Activated CD4-positive, alpha-beta T cell treated with anti-CD3 and anti-CD28 coated beads for 36 hours (primary cell): Measurements from ENCODE around the gene TUG1. TPM values are rescaled to one million over a fixed set of nuclear protein-coding genes. Genes with fewer than 3 reads are reported as not detected.

Source experiments
- ATAC-seq: fragments of 200-7000 bp; cut with Tn5 transposase; one replicate; pipeline ENCODE4 v1.10.0; 2021; ENCODE audit warnings: mild to moderate bottlenecking, moderate library complexity
- CTCF ChIA-PET: fragments of 350-600 bp; sonication (Branson Sonifier 250); formaldehyde crosslinking; loops from one replicate; lab custom pipeline; 2021; ENCODE audit warnings: antibody characterized with exemption; lab: Charles Lee
- POLR2A ChIA-PET: fragments of 350-600 bp; sonication (Branson Sonifier 250); formaldehyde crosslinking; loops from one replicate; lab custom pipeline; 2021; ENCODE audit warnings: antibody characterized with exemption, inconsistent platforms; lab: Charles Lee
- DNase-seq: peaks from one replicate; pipeline ENCODE4 v3.0.0-alpha.2; 2020
- H3K27ac Mint-ChIP-seq: one replicate; pipeline ENCODE4 v1.8.0; 2021; ENCODE audit warnings: mixed read lengths
- H3K27me3 Mint-ChIP-seq: one replicate; pipeline ENCODE4 v1.8.0; 2021; ENCODE audit warnings: mixed read lengths
- H3K36me3 Mint-ChIP-seq: one replicate; pipeline ENCODE4 v1.8.0; 2021; ENCODE audit warnings: low read depth, mixed read lengths
- H3K4me1 Mint-ChIP-seq: one replicate; pipeline ENCODE4 v1.8.0; 2021; ENCODE audit warnings: mixed read lengths
- H3K4me3 Mint-ChIP-seq: one replicate; pipeline ENCODE4 v1.8.0; 2021; ENCODE audit warnings: mild to moderate bottlenecking, moderate library complexity, mixed read lengths
- H3K9me3 Mint-ChIP-seq: one replicate; pipeline ENCODE4 v1.8.0; 2021; ENCODE audit warnings: low read depth, mixed read lengths
- intact Hi-C, 2 experiments: fragments of 100-400 bp; cut with DNase I in 1 of 2; cut with micrococcal nuclease in 1 of 2; formaldehyde crosslinking; loops; one replicate each; pipeline versions ENCODE4 v1.14.2 to v1.15.1; 2022 to 2024; cut with DNase I, micrococcal nuclease
- total RNA-seq, 2 experiments: library from RNA; stranded (reverse); gene quantifications; one replicate each; pipeline ENCODE4 v1.2.3, GENCODE V29; 2021

TUG1 gene
- 10 to 100 TPM; 46.8 to 56.4 TPM for total RNA-seq

GRCh38 chr22:30968924-30969531 is at the start of gene TUG1:
Gene TUG1, plus strand, starts transcription at chr22:30969265.
- no peaks in the 10 kb centered on the region for H3K27me3 Mint-ChIP-seq
- peak; percentile 93 for ATAC-seq
- H3K9me3 Mint-ChIP-seq: peaks cover 31% of the 10 kb centered on the region
- H3K36me3 Mint-ChIP-seq: peaks cover 83% of the 10 kb centered on the region
- peak within 1 kb of the TSS; percentile 90 for H3K4me3 Mint-ChIP-seq
- peaks cover 51% of the 10 kb centered on the region for H3K4me1 Mint-ChIP-seq
- ChIA-PET CTCF (interaction anchor here (0.7 to 3.5 kb wide), 4 partner anchors 10 to 139 kb away, joined by 4 to 11 read pairs (median 8); partner anchors contain the start of gene SELENOM), POLR2A (interaction anchor here (0.5 to 3.1 kb wide), 10 partner anchors 7 to 545 kb away, joined by 3 to 10 read pairs (median 3); partner anchors contain the start of genes PATZ1, PIK3IP1 and SELENOM)
- peak within 1 kb of the TSS; percentile 95 for H3K27ac Mint-ChIP-seq
- intact Hi-C loops: loop anchor here (1.0 to 5.0 kb wide), 19 partner anchors 48 to 1367 kb away; partner anchors contain the start of genes DRG1 (in 2 of the 2), EIF4ENIF1 (in 1 of the 2), LIMK2 (in 1 of the 2) and NF2 (in 1 of the 2)
- peak; percentile 99 for DNase-seq

DNA sequence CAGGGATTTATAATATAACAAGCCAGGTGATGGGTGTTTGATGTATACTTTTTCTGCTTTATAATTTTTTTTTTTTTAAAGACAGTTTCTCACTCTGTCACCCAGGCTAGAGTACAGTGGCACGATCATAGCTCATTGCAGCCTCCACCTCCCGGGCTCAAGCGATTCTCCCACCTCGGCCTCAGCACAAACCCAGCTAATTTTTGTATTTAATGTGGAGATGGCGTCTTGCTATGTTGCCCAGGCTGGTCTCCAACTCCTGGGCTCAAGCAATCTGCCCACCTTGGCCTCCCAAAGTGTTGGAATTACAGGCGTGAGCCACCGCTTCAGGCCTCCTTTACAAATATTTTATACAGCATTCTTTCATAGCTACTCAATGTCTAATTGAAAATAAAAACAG is 49.1 kb upstream of the TUG1 start:
- POLR2A ChIA-PET: no interaction called here
- no peaks in the 10 kb centered on the region for H3K27me3 Mint-ChIP-seq
- CTCF ChIA-PET: interaction anchor here (0.6 to 6.3 kb wide), 36 partner anchors 10 to 1084 kb away, joined by 3 to 43 read pairs (median 4); partner anchors contain the start of genes SELENOM and SLC35E4

DNA sequence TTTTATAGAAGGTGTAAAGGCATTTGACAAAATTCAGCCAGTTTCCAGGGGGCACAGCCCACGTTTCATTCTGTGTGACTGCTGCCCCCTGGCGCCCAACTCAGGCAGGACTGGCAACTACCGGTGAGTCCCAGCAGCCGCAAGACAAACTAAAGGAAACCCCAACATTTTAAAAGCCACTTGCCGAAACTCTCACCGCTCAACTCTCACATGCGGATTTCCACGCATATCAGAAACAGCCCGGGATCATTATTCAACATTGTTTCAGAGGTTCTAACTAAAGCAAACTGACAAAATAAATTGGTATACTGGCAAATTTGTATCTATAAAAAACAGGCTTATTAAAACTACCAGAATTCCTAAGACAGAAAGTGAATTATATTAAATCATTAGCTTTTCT is 48.7 kb upstream of the TUG1 start:
- peak overlapping the region; percentile 45 for H3K4me3 Mint-ChIP-seq
- ATAC-seq: peak; percentile 83
- peaks cover 6% of the 10 kb centered on the region for H3K36me3 Mint-ChIP-seq
- no peaks in the 10 kb centered on the region for H3K27me3 Mint-ChIP-seq
- no peak overlapping the region for H3K27ac Mint-ChIP-seq
- POLR2A ChIA-PET: no interaction called here
- CTCF ChIA-PET: interaction anchor here (0.6 to 6.3 kb wide), 32 partner anchors 10 to 1084 kb away, joined by 3 to 43 read pairs (median 4); partner anchors contain the start of gene SLC35E4
- intact Hi-C loops: loop anchor here (1.0 to 2.0 kb wide), 4 partner anchors 48 to 286 kb away; partner anchors contain the start of genes MORC2 (in 1 of the 2) and TUG1 (in 1 of the 2)
- peaks cover 9% of the 10 kb centered on the region for H3K4me1 Mint-ChIP-seq
- H3K9me3 Mint-ChIP-seq: peaks cover 3% of the 10 kb centered on the region
- DNase-seq: peak; percentile 91

More for the DNA sequence above, 49.1 kb upstream of the TUG1 start:
- Mint-ChIP-seq H3K9me3 (peaks cover 4% of the 10 kb centered on the region), H3K27ac (no peak overlapping the region), H3K36me3 (peaks cover 7% of the 10 kb centered on the region), H3K4me1 (peaks cover 9% of the 10 kb centered on the region), H3K4me3 (peak overlapping the region; percentile 17)
- DNase-seq (no peak), ATAC-seq (no peak)
- intact Hi-C loops: loop anchor here (1.0 to 2.0 kb wide), 4 partner anchors 49 to 286 kb away; partner anchors contain the start of genes MORC2 (in 1 of the 2) and TUG1 (in 1 of the 2)

DNA sequence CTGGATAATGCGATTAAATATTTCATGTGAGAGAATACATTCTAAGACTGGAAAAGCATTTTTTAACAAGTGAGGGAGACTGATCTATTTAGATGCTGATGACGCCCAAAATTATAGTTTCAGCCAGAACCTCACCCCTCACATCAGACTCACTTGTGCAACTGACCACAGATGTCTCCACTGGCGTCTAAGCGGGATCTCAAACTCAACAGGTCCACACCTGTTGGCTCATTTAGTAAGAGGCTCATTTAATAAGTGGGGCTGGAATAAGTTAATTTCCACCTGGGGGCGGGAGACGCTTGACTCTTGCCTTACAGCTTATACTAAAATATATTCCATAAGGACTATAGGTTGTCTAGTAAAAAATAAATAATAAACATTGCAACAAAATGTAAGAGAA is 48.0 kb upstream of the TUG1 start:
- intact Hi-C loops: loop anchor here in 1 of 2 experiments (2.0 kb wide), 1 partner anchor 48 kb away; the partner anchor contains the start of genes MORC2 and TUG1
- CTCF ChIA-PET: interaction anchor here (0.8 to 6.3 kb wide), 25 partner anchors 9 to 530 kb away, joined by 3 to 43 read pairs (median 4); partner anchors contain the start of gene SLC35E4
- H3K4me1 Mint-ChIP-seq: peaks cover 9% of the 10 kb centered on the region
- H3K27me3 Mint-ChIP-seq: no peaks in the 10 kb centered on the region
- peaks cover 5% of the 10 kb centered on the region for H3K36me3 Mint-ChIP-seq
- POLR2A ChIA-PET: no interaction called here
- peaks cover 2% of the 10 kb centered on the region for H3K9me3 Mint-ChIP-seq
- peak overlapping the region; percentile 66 for H3K4me3 Mint-ChIP-seq
- H3K27ac Mint-ChIP-seq: peak overlapping the region; percentile 82
- ATAC-seq (no peak), DNase-seq (no peak)

GRCh38 chr22:30922151-30922611 is 46.9 kb upstream of the TUG1 start:
- Mint-ChIP-seq H3K4me3 (peak overlapping the region; percentile 66), H3K27me3 (no peaks in the 10 kb centered on the region), H3K36me3 (peaks cover 6% of the 10 kb centered on the region), H3K27ac (peak overlapping the region; percentile 82), H3K4me1 (peaks cover 9% of the 10 kb centered on the region), H3K9me3 (peaks cover 2% of the 10 kb centered on the region)
- ATAC-seq (peak; percentile 63), DNase-seq (peak; percentile 83)
- ChIA-PET CTCF (interaction anchor here (0.6 to 6.3 kb wide), 14 partner anchors 12 to 309 kb away, joined by 3 to 43 read pairs (median 5); partner anchors contain the start of gene SLC35E4), POLR2A (interaction anchor here (0.6 kb wide), 2 partner anchors 203 to 602 kb away, joined by 3 to 9 read pairs; no protein-coding TSS in a partner anchor)
- intact Hi-C loops: no loop called here

DNA sequence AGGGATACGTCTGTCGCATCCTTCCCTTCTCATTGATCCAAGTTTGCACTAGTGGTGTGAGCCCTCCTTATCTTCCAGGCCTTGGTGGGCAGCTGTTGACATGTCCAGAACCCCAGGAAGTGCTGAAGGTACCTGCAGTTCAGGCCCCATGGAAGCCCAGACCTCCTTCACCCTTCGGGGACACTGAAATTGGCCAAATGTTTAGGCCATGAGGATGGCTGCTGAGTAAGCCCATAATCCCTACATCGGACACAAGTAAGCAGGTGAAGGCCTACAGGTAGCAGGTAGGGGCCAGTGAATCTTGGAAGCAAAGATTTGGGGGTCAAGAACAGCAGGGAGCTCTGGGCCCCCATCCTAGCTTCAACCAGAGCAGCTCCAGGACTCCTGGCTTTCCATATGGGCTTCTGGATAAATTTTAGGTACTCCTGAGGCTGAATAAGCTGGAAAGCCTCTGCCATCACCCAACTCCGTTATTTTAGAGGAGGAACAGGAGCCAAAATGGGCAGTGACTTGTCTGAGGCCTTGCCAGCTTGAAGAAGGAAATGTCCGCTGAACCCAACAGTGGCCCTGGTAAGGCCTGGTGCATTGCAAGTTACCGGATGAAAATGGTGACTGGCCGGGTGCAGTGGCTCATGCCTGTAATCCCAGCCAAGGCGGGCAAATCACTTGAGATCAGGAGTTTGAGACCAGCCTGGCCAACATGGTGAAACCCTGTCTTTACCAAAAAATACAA is 45.7 kb upstream of the TUG1 start:
- POLR2A ChIA-PET: no interaction called here
- no peak overlapping the region for H3K4me3 Mint-ChIP-seq
- intact Hi-C loops: no loop called here
- no peak for ATAC-seq
- no peak overlapping the region for H3K27ac Mint-ChIP-seq
- no peak for DNase-seq
- peaks cover 2% of the 10 kb centered on the region for H3K9me3 Mint-ChIP-seq
- peaks cover 9% of the 10 kb centered on the region for H3K4me1 Mint-ChIP-seq
- no peaks in the 10 kb centered on the region for H3K27me3 Mint-ChIP-seq
- CTCF ChIA-PET: interaction anchor here (0.6 to 6.3 kb wide), 4 partner anchors 13 to 162 kb away, joined by 3 to 43 read pairs (median 3); no protein-coding TSS in a partner anchor
- H3K36me3 Mint-ChIP-seq: peaks cover 12% of the 10 kb centered on the region

GRCh38 chr22:30925667-30926066 is 43.4 kb upstream of the TUG1 start:
- H3K36me3 Mint-ChIP-seq: peaks cover 16% of the 10 kb centered on the region
- DNase-seq: no peak
- peaks cover 6% of the 10 kb centered on the region for H3K4me1 Mint-ChIP-seq
- ATAC-seq: no peak
- H3K27me3 Mint-ChIP-seq: no peaks in the 10 kb centered on the region
- peaks cover 2% of the 10 kb centered on the region for H3K9me3 Mint-ChIP-seq
- H3K27ac Mint-ChIP-seq: no peak overlapping the region
- H3K4me3 Mint-ChIP-seq: no peak overlapping the region
- POLR2A ChIA-PET: interaction anchor here (0.6 kb wide), 1 partner anchor 410 kb away, joined by 4 read pairs; no protein-coding TSS in a partner anchor
- CTCF ChIA-PET: interaction anchor here (0.9 to 1.0 kb wide), 2 partner anchors 162 to 388 kb away, joined by 4 to 6 read pairs; no protein-coding TSS in a partner anchor
- intact Hi-C loops: no loop called here

- Mint-ChIP-seq H3K4me1 (peaks cover 4% of the 10 kb centered on the region), H3K27me3 (no peaks in the 10 kb centered on the region), H3K36me3 (peaks cover 25% of the 10 kb centered on the region), H3K9me3 (peaks cover 2% of the 10 kb centered on the region), H3K4me3 (no peak overlapping the region), H3K27ac (peak overlapping the region; percentile 55)
- intact Hi-C loops: no loop called here
- ChIA-PET CTCF (interaction anchor here (1.0 kb wide), 1 partner anchor 163 kb away, joined by 4 read pairs; no protein-coding TSS in a partner anchor), POLR2A (no interaction called here)
- DNase-seq (no peak), ATAC-seq (no peak)
These were observed 42.4 kb upstream of the TUG1 start for GRCh38 chr22:30926706-30927105.

GRCh38 chr22:30927806-30928205 is 41.3 kb upstream of the TUG1 start:
- H3K4me1 Mint-ChIP-seq: peaks cover 3% of the 10 kb centered on the region
- H3K27me3 Mint-ChIP-seq: no peaks in the 10 kb centered on the region
- POLR2A ChIA-PET: no interaction called here
- no peak overlapping the region for H3K4me3 Mint-ChIP-seq
- intact Hi-C loops: no loop called here
- CTCF ChIA-PET: no interaction called here
- ATAC-seq: no peak
- no peak overlapping the region for H3K27ac Mint-ChIP-seq
- peaks cover 32% of the 10 kb centered on the region for H3K36me3 Mint-ChIP-seq
- no peak for DNase-seq
- no peaks in the 10 kb centered on the region for H3K9me3 Mint-ChIP-seq

DNA sequence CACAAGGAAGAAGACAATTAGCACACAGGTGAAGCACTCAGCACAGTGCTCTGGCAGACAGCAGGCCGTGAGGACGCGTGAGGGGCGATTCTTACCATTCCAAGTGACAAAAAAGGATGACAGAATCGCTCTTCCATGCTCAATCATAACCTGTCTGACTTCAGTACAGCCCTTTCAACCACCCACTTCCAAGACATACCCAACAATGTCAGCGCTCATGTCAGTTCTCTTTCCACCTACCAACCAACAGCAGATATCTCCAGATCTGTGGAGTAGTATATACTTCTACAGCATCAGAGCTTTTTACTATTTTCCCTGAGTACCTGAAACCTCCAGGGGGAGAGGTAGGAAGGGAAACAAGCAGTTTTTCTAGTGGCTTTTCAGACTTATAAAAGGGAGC is 40.7 kb upstream of the TUG1 start:
- intact Hi-C loops: no loop called here

More for the DNA sequence above, 40.7 kb upstream of the TUG1 start:
- Mint-ChIP-seq H3K27ac (no peak overlapping the region), H3K4me1 (peaks cover 3% of the 10 kb centered on the region), H3K36me3 (peaks cover 37% of the 10 kb centered on the region), H3K27me3 (no peaks in the 10 kb centered on the region), H3K4me3 (no peak overlapping the region), H3K9me3 (no peaks in the 10 kb centered on the region)
- ATAC-seq (no peak), DNase-seq (no peak)
- ChIA-PET CTCF (no interaction called here), POLR2A (no interaction called here)
